Loucy (cell line): ENCODE data around the gene BTBD9.

ENCODE experiments used
- EZH2phosphoT487 ChIP-seq: fragments of 200-600 bp; IDR thresholded peaks from 2 replicates; pipeline ENCODE4 v1.6.1; 2018; ENCODE audit warnings: antibody characterized with exemption, mild to moderate bottlenecking, moderate library complexity, borderline replicate concordance
- TF ChIP-seq, protein P1 (sequence below): fragments of 200-600 bp; sonication (generic); conservative IDR thresholded peaks from 2 replicates; pipeline ENCODE4 v1.5.1; 2014; ENCODE audit warnings: mild to moderate bottlenecking, antibody characterized with exemption, low read length

DNA sequence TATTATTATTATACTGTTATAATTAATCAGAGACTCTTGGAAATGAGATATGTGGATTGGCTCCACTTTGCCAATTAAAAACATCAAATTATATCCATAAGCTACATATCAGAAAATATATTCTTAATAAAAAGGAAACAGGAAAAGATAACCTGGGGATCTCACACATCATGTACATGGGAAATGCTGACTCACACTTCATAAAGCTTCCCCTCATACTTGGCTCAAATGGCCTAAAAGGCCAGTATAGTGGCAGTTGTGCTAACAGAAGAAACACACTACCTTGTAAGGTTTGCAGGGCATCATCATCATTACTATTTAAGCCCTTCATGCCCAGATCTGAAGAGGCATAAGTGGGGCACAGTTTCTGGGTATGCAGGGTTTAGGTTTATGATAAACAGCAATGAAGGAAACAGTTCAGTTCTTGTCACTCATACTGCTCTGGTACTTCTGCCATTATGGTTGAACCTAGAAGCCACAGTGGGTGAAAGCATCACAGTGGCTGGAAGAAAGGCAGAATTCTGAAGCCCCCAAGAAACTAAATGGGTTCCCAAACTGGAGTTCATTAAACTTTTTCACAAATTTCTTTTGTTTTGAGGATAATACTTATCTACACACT lies 60.6 kb downstream of the BTBD9 start:
- TF ChIP-seq, protein P1, sequence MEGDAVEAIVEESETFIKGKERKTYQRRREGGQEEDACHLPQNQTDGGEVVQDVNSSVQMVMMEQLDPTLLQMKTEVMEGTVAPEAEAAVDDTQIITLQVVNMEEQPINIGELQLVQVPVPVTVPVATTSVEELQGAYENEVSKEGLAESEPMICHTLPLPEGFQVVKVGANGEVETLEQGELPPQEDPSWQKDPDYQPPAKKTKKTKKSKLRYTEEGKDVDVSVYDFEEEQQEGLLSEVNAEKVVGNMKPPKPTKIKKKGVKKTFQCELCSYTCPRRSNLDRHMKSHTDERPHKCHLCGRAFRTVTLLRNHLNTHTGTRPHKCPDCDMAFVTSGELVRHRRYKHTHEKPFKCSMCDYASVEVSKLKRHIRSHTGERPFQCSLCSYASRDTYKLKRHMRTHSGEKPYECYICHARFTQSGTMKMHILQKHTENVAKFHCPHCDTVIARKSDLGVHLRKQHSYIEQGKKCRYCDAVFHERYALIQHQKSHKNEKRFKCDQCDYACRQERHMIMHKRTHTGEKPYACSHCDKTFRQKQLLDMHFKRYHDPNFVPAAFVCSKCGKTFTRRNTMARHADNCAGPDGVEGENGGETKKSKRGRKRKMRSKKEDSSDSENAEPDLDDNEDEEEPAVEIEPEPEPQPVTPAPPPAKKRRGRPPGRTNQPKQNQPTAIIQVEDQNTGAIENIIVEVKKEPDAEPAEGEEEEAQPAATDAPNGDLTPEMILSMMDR, result no peak
- TF ChIP-seq EZH2phosphoT487, result no peak
